DOHH2 (cell line): Measurements from ENCODE around the gene ARL5A.

Experiments
- H3F3A ChIP-seq: fragments of 200-600 bp; sonication (generic), shearing (Covaris generic); 2 replicates; pipeline ENCODE4 v1.6.0; 2016; ENCODE audit warnings: antibody characterized with exemption, mild to moderate bottlenecking; ENCODE audit not compliant: control insufficient read depth, insufficient read depth
- H3K27ac ChIP-seq: fragments of 200-600 bp; sonication (generic); 2 replicates; pipeline ENCODE4 v1.5.1; 2014; ENCODE audit warnings: low read depth, mild to moderate bottlenecking, low read length, moderate library complexity
- H3K27me3 ChIP-seq: fragments of 200-600 bp; sonication (generic); 2 replicates; pipeline ENCODE4 v1.6.1; 2014; ENCODE audit warnings: mild to moderate bottlenecking, low read length, mixed read lengths; ENCODE audit not compliant: control insufficient read depth
- H3K36me3 ChIP-seq: fragments of 200-600 bp; sonication (generic); 2 replicates; pipeline ENCODE4 v1.6.1; 2014; ENCODE audit warnings: mild to moderate bottlenecking, low read length, moderate library complexity, mixed read lengths; ENCODE audit not compliant: control insufficient read depth
- H3K4me1 ChIP-seq: fragments of 200-600 bp; sonication (generic); 2 replicates; pipeline ENCODE4 v1.6.1; 2014; ENCODE audit warnings: mild to moderate bottlenecking, low read length, mixed read lengths; ENCODE audit not compliant: control insufficient read depth
- H3K4me2 ChIP-seq: fragments of 200-600 bp; sonication (generic); 2 replicates; pipeline ENCODE4 v1.6.0; 2014; ENCODE audit warnings: mild to moderate bottlenecking, low read length, moderate library complexity
- H3K4me3 ChIP-seq: fragments of 200-600 bp; sonication (generic); 2 replicates; pipeline ENCODE4 v1.5.1; 2014; ENCODE audit warnings: mild to moderate bottlenecking, low read length, mixed read lengths
- H3K79me2 ChIP-seq: fragments of 200-600 bp; sonication (generic); 2 replicates; pipeline ENCODE4 v1.6.1; 2014; ENCODE audit warnings: mild to moderate bottlenecking, low read length, mixed read lengths; ENCODE audit not compliant: control insufficient read depth
- H3K9me2 ChIP-seq: fragments of 200-600 bp; sonication (generic); replicated peaks from 2 replicates; pipeline ENCODE4 v1.6.1; 2014; ENCODE audit warnings: mild to moderate bottlenecking, low read length, mixed read lengths; ENCODE audit not compliant: control insufficient read depth
- H3K9me3 ChIP-seq: fragments of 200-600 bp; sonication (generic); 2 replicates; pipeline ENCODE4 v1.6.1; 2014; ENCODE audit warnings: antibody characterized with exemption, low read length, mixed read lengths; ENCODE audit not compliant: control insufficient read depth, insufficient read depth
- H4K20me1 ChIP-seq: fragments of 200-600 bp; sonication (generic); 2 replicates; pipeline ENCODE4 v1.6.0; 2014; ENCODE audit warnings: low read depth, mild to moderate bottlenecking, antibody characterized with exemption, low read length, moderate library complexity; ENCODE audit not compliant: control insufficient read depth, insufficient read depth
- CTCF ChIP-seq: fragments of 200-600 bp; sonication (generic); IDR thresholded peaks from one replicate; pipeline ENCODE4 v1.5.1; 2014; ENCODE audit warnings: antibody characterized with exemption, mild to moderate bottlenecking, low read depth, low read length; ENCODE audit not compliant: poor library complexity, severe bottlenecking
- EZH2phosphoT487 ChIP-seq: fragments of 200-600 bp; sonication (generic); IDR thresholded peaks from 2 replicates; pipeline ENCODE4 v1.6.1; 2017; ENCODE audit warnings: borderline replicate concordance, mild to moderate bottlenecking, antibody characterized with exemption, low read length, moderate library complexity, mixed read lengths

ARL5A gene

GRCh38 chr2:151853070-151853758 is 25.0 kb upstream of the ARL5A start:
- Histone ChIP-seq H4K20me1 (no peaks in the 10 kb centered on the region), H3K4me2 (no peak overlapping the region), H3K4me3 (no peak overlapping the region), H3F3A (no peaks in the 10 kb centered on the region), H3K9me2 (no peaks in the 10 kb centered on the region), H3K79me2 (no peaks in the 10 kb centered on the region), H3K4me1 (no peaks in the 10 kb centered on the region), H3K27ac (no peak overlapping the region), H3K36me3 (no peaks in the 10 kb centered on the region), H3K27me3 (no peaks in the 10 kb centered on the region; the same call in none of the 2 replicates), H3K9me3 (no peaks in the 10 kb centered on the region)
- TF ChIP-seq EZH2phosphoT487: no peak
- TF ChIP-seq CTCF: no peak

- Histone ChIP-seq H3K4me3 (no peak overlapping the region), H3K4me2 (no peak overlapping the region), H3F3A (no peaks in the 10 kb centered on the region), H3K27ac (no peak overlapping the region), H3K79me2 (no peaks in the 10 kb centered on the region), H3K4me1 (no peaks in the 10 kb centered on the region), H3K9me2 (no peaks in the 10 kb centered on the region), H3K9me3 (no peaks in the 10 kb centered on the region), H3K36me3 (no peaks in the 10 kb centered on the region), H3K27me3 (no peaks in the 10 kb centered on the region; the same call in none of the 2 replicates), H4K20me1 (no peaks in the 10 kb centered on the region)
- TF ChIP-seq EZH2phosphoT487 (no peak), CTCF (no peak)
Measured at GRCh38 chr2:151852260-151853069, 24.2 kb upstream of the ARL5A start.

GRCh38 chr2:151851761-151852160 is 23.5 kb upstream of the ARL5A start:
- Histone ChIP-seq H3K36me3 (no peaks in the 10 kb centered on the region), H3K9me3 (no peaks in the 10 kb centered on the region), H4K20me1 (no peaks in the 10 kb centered on the region), H3K4me2 (no peak overlapping the region), H3K4me3 (no peak overlapping the region), H3K79me2 (no peaks in the 10 kb centered on the region), H3K27ac (no peak overlapping the region), H3K4me1 (no peaks in the 10 kb centered on the region), H3K27me3 (no peaks in the 10 kb centered on the region; the same call in none of the 2 replicates), H3K9me2 (no peaks in the 10 kb centered on the region), H3F3A (no peaks in the 10 kb centered on the region)
- TF ChIP-seq EZH2phosphoT487 (no peak), CTCF (no peak)
